Keratinocyte (primary cell): ENCODE results near the gene GH2. TPM values are rescaled to one million over a fixed set of nuclear protein-coding genes. Genes with fewer than 3 reads are reported as not detected.

Source experiments
- DNase-seq: peaks from one replicate; pipeline ENCODE4 v3.0.0-alpha.2; 2011; ENCODE audit warnings: low read depth, missing footprints, low spot score
- FAIRE-seq: peaks from 2 replicates; lab custom pipeline; 2011; peaks lifted over from hg19 to GRCh38; lab: Jason Lieb, UNC
- H2AFZ ChIP-seq: 2 replicates; pipeline ENCODE4 v1.6.0; 2012; ENCODE audit warnings: low read length, control low read depth, inconsistent platforms; ENCODE audit not compliant: control insufficient read depth
- H3K27ac ChIP-seq: 2 replicates; pipeline ENCODE4 v1.5.1; 2011; ENCODE audit warnings: low read length; ENCODE audit not compliant: control insufficient read depth, insufficient read depth
- H3K27me3 ChIP-seq: 3 replicates; pipeline ENCODE4 v1.6.0; 2011; ENCODE audit warnings: low read length; ENCODE audit not compliant: control insufficient read depth, insufficient read depth; ENCODE audit errors: extremely low read depth
- H3K36me3 ChIP-seq, 2 experiments: 2 replicates in 1 of 2; 3 replicates in 1 of 2; pipeline ENCODE4 v1.5.1; 2011; ENCODE audit warnings: low read length in 2 of 2, mild to moderate bottlenecking in 1 of 2; ENCODE audit not compliant: control insufficient read depth in 2 of 2, insufficient read depth in 2 of 2; ENCODE audit errors: extremely low read depth in 1 of 2
- H3K4me1 ChIP-seq: 3 replicates; pipeline ENCODE4 v1.5.1; 2011; ENCODE audit warnings: low read length; ENCODE audit not compliant: control insufficient read depth, insufficient read depth; ENCODE audit errors: extremely low read depth
- H3K4me2 ChIP-seq: 3 replicates; pipeline ENCODE4 v1.6.0; 2011; ENCODE audit warnings: low read depth, low read length; ENCODE audit not compliant: control insufficient read depth, insufficient read depth; ENCODE audit errors: extremely low read depth
- H3K4me3 ChIP-seq, 3 experiments: fragments of 200-600 bp in 1 of 3; sonication (generic) in 1 of 3; 2 replicates in 2 of 3; 3 replicates in 1 of 3; pipeline ENCODE4 v1.5.1; 2011 to 2016; ENCODE audit warnings: low read length in 3 of 3, mild to moderate bottlenecking in 3 of 3, control low read depth in 2 of 3, inconsistent platforms in 1 of 3, low read depth in 1 of 3, mixed read lengths in 1 of 3, mixed run types in 1 of 3, moderate library complexity in 1 of 3; ENCODE audit not compliant: control insufficient read depth in 2 of 3, insufficient read depth in 2 of 3; ENCODE audit errors: extremely low read depth in 1 of 3
- H3K79me2 ChIP-seq: 2 replicates; pipeline ENCODE4 v1.6.0; 2012; ENCODE audit warnings: low read length; ENCODE audit not compliant: control insufficient read depth, insufficient read depth
- H3K9ac ChIP-seq: 3 replicates; pipeline ENCODE4 v1.6.0; 2011; ENCODE audit warnings: low read length; ENCODE audit not compliant: control insufficient read depth, insufficient read depth; ENCODE audit errors: extremely low read depth
- H3K9me1 ChIP-seq: 3 replicates; pipeline ENCODE4 v1.6.0; 2011; ENCODE audit warnings: low read length; ENCODE audit not compliant: control insufficient read depth, insufficient read depth; ENCODE audit errors: extremely low read depth
- H3K9me3 ChIP-seq: 2 replicates; pipeline ENCODE4 v1.5.1; 2012; ENCODE audit warnings: low read depth, low read length; ENCODE audit not compliant: control insufficient read depth
- H4K20me1 ChIP-seq: 3 replicates; pipeline ENCODE4 v1.6.0; 2011; ENCODE audit warnings: low read length; ENCODE audit not compliant: control insufficient read depth, insufficient read depth; ENCODE audit errors: extremely low read depth
- EZH2 ChIP-seq: IDR thresholded peaks from one replicate; pipeline ENCODE4 v1.6.1; 2012; ENCODE audit warnings: inconsistent platforms, mild to moderate bottlenecking, low read length, moderate library complexity
- dilution Hi-C: fragments of 300-500 bp; cut with MboI; formaldehyde crosslinking; loops from one replicate; pipeline ENCODE4 v1.7.0; 2020; ENCODE audit warnings: low sequenced_read_pairs; ENCODE audit not compliant: extremely low pct_ligation_motif_present
- polyA plus RNA-seq, 5 experiments: library from polyadenylated mRNA; depleted of rRNA in 3 of 5; stranded (reverse) in 3 of 5; stranded (forward) in 1 of 5; unstranded in 1 of 5; fragments of >200 nt; gene quantifications; 1 replicate in 1 of 5; 2 replicates in 3 of 5; 3 replicates in 1 of 5; pipeline versions ENCODE4 v1.2.1 to v1.2.3, GENCODE V29; 2011 to 2012; ENCODE audit warnings: missing spikeins in 2 of 5, low read depth in 1 of 5, low replicate concordance in 1 of 5
- TF ChIP-seq, protein P1 (sequence below), 3 experiments: IDR thresholded peaks in 1 of 3; conservative IDR thresholded peaks in 1 of 3; optimal IDR thresholded peaks in 1 of 3; 2 replicates in 2 of 3; 3 replicates in 1 of 3; pipeline versions ENCODE3 to v1.5.1; 2011; ENCODE audit warnings: low read length in 3 of 3, mild to moderate bottlenecking in 3 of 3, moderate library complexity in 2 of 3, control low read depth in 1 of 3, inconsistent platforms in 1 of 3; ENCODE audit not compliant: insufficient read depth in 2 of 3; ENCODE audit errors: extremely low read depth in 1 of 3

The GH2 gene
- polyA plus RNA-seq, 1 donor (not counting 4 experiments of a cell fraction or from before 2014, with no cell fraction given), result not detected

DNA sequence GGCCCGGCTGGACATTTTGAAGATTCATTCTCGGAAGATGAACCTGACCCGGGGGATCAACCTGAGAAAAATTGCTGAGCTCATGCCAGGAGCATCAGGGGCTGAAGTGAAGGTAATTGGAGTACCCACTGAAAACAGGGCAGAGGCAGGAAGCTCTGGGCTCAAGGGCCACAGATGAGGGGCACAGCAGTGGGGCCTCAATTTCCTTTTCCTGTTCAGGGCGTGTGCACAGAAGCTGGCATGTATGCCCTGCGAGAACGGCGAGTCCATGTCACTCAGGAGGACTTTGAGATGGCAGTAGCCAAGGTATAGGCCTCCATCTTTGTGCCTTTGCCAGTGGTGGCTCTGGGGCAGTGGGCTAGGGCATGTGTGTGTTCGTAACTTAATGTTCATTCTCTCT is 50.2 kb downstream of the GH2 start:
- H3K9me1 ChIP-seq, result no peaks in the 10 kb centered on the region
- H3K79me2 ChIP-seq, result peaks cover 37% of the 10 kb centered on the region
- DNase-seq (no peak), FAIRE-seq (no peak)
- H3K27me3 ChIP-seq, result no peaks in the 10 kb centered on the region
- no peak overlapping the region for H3K4me3 ChIP-seq
- H2AFZ ChIP-seq, result no peak overlapping the region
- TF ChIP-seq, protein P1, sequence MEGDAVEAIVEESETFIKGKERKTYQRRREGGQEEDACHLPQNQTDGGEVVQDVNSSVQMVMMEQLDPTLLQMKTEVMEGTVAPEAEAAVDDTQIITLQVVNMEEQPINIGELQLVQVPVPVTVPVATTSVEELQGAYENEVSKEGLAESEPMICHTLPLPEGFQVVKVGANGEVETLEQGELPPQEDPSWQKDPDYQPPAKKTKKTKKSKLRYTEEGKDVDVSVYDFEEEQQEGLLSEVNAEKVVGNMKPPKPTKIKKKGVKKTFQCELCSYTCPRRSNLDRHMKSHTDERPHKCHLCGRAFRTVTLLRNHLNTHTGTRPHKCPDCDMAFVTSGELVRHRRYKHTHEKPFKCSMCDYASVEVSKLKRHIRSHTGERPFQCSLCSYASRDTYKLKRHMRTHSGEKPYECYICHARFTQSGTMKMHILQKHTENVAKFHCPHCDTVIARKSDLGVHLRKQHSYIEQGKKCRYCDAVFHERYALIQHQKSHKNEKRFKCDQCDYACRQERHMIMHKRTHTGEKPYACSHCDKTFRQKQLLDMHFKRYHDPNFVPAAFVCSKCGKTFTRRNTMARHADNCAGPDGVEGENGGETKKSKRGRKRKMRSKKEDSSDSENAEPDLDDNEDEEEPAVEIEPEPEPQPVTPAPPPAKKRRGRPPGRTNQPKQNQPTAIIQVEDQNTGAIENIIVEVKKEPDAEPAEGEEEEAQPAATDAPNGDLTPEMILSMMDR (optimal IDR thresholded peaks at IDR 0.05 in 1 of 3, IDR thresholded peaks at IDR 0.05 in 1 of 3, conservative IDR thresholded peaks at IDR 0.05 in 1 of 3; ENCODE audit: extremely low read depth in 1 of 3, insufficient read depth in 2 of 3, low read length in 3 of 3), result no peak
- TF ChIP-seq EZH2, result no peak
- no peak overlapping the region for H3K4me2 ChIP-seq
- H3K4me1 ChIP-seq, result peaks cover 25% of the 10 kb centered on the region
- no peak overlapping the region for H3K27ac ChIP-seq
- H3K9ac ChIP-seq, result no peak overlapping the region
- peaks cover 7% of the 10 kb centered on the region for H4K20me1 ChIP-seq
- H3K9me3 ChIP-seq, result no peaks in the 10 kb centered on the region
- dilution Hi-C loops, result no loop called here
- H3K36me3 ChIP-seq, result peaks cover 56 to 59% of the 10 kb centered on the region in 2 experiments

DNA sequence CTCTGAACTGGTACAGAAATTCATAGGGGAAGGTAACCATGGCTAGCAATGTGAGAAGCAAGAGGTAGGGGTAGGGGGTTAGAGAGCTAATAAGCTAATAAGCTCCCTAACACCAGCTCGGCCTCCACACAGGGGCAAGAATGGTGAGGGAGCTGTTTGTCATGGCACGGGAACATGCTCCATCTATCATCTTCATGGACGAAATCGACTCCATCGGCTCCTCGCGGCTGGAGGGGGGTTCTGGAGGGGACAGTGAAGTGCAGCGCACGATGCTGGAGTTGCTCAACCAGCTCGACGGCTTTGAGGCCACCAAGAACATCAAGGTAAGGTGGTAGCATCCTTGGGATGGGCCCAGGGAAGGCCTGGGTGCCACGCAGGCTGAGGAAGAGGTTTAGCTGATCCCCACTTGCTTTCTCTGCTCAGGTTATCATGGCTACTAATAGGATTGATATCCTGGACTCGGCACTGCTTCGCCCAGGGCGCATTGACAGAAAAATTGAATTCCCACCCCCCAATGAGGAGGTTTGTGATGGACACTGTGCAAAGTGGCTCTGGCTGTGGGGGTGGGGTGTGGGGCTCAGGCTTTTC is 50.7 kb downstream of the GH2 start:
- Histone ChIP-seq H3K27ac (no peak overlapping the region), H3K9me1 (no peaks in the 10 kb centered on the region), H3K4me3 (no peak overlapping the region), H4K20me1 (peaks cover 7% of the 10 kb centered on the region), H3K4me1 (peaks cover 28% of the 10 kb centered on the region), H3K27me3 (no peaks in the 10 kb centered on the region), H3K36me3 (peaks cover 54 to 57% of the 10 kb centered on the region in 2 experiments), H3K9me3 (no peaks in the 10 kb centered on the region), H3K9ac (no peak overlapping the region), H3K4me2 (no peak overlapping the region), H2AFZ (no peak overlapping the region), H3K79me2 (peaks cover 42% of the 10 kb centered on the region)
- DNase-seq, result no peak
- TF ChIP-seq, protein P1 (optimal IDR thresholded peaks at IDR 0.05 in 1 of 3, IDR thresholded peaks at IDR 0.05 in 1 of 3, conservative IDR thresholded peaks at IDR 0.05 in 1 of 3; ENCODE audit: extremely low read depth in 1 of 3, insufficient read depth in 2 of 3, low read length in 3 of 3), result no peak
- no peak for FAIRE-seq
- dilution Hi-C loops, result no loop called here
